ENCODE results near the gene MMP25.

GRCh38 chr16:3017344-3017743, 29.0 kb upstream of the MMP25 start:
- TF ChIP-seq POLR2A (IDR thresholded peaks at IDR 0.05; ENCODE audit: low read depth, low read length) (no peak), TAF1 (IDR thresholded peaks at IDR 0.05; ENCODE audit: borderline replicate concordance, low read depth, low read length) (no peak), POLR2AphosphoS5 (IDR thresholded peaks at IDR 0.05; ENCODE audit: low read depth, low read length) (no peak)
